ENCODE data around the gene RGPD8. TPM values are rescaled to one million over a fixed set of nuclear protein-coding genes. Genes with fewer than 3 reads are reported as not detected.
A peak's percentile ranks its signal among the peaks of the same experiment; 100 is the strongest.
"Not testable (repeated sequence)": the region's sequence is repeated elsewhere in the genome, so short reads cannot be mapped to it uniquely, and the experiment has no call there.

Gene RGPD8
- total and polyA plus RNA-seq, 7 experiments from 2014 or later: 3.6 to 50.6 (median 27.8) TPM

GRCh38 chr2:112432735-112433479 is 538 bp downstream of the RGPD8 start:
- not testable (repeated sequence) for ATAC-seq
- peak overlapping the region; percentile 20 for H3K4me3 ChIP-seq (ENCODE audit: low read length)

DNA sequence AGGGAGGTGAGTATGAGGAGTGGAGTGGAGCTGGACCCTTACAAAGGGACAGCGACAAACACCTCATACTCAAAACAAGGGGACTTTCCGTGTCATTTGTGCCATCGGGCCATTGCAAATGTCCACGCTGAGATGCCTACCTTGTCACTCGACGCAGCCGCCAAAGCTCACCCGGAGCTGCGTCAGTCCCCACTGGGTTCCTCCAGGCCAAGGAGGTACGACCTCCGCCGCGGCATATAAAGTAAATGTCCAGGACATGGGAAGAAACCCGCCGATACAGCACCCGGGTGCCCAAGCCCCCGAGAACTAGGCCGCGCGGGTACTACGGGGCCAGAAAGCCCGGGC is 1.1 kb downstream of the RGPD8 start:
- DNase-seq: peak in 1 of 9 donors; percentile 24
- peak overlapping the region in 8 of 9 donors; percentile 32 to 88 (median 72) for H3K27ac Mint-ChIP-seq
- POLR2A ChIA-PET: not testable (repeated sequence)

More at GRCh38 chr2:112432735-112433479, 538 bp downstream of the RGPD8 start:
- H3K36me3 ChIP-seq (ENCODE audit: control insufficient read depth in 2 of 3, insufficient read depth in 3 of 3, low read length in 3 of 3); H3K27me3 Mint-ChIP-seq; H3K36me3 Mint-ChIP-seq; H3K9me3 Mint-ChIP-seq; H3K27me3 ChIP-seq (ENCODE audit: control insufficient read depth in 2 of 2, insufficient read depth in 2 of 2, low read length in 2 of 2); H3K4me1 ChIP-seq (ENCODE audit: control insufficient read depth in 2 of 2, insufficient read depth in 2 of 2, low read length in 2 of 2); H3K9me3 ChIP-seq (ENCODE audit: control insufficient read depth in 2 of 3, low read length in 3 of 3): not testable (repeated sequence)
- POLR2A ChIA-PET: interaction anchor here (1.0 kb wide), 1 partner anchor 310 kb away, joined by 3 read pairs; no protein-coding TSS in a partner anchor
- H3K4me1 Mint-ChIP-seq: peaks cover 7 to 30% (median 22%) of the 10 kb centered on the region in 7 donors
- CTCF ChIA-PET: interaction anchor here (0.7 kb wide), 2 partner anchors 174 to 339 kb away, joined by 3 to 5 read pairs; no protein-coding TSS in a partner anchor
- peak in 6 of 9 donors; percentile 20 to 58 (median 46) for DNase-seq
- peak overlapping the region in 8 of 9 donors; percentile 6 to 88 (median 72) for H3K27ac Mint-ChIP-seq
- intact Hi-C loops (cut with micrococcal nuclease): loop anchor here in 1 of 2 donors (2.0 to 5.0 kb wide), 2 partner anchors 49 to 174 kb away; partner anchors contain the start of gene TTL
- peak overlapping the region; percentile 69 to 89 (median 83) for H3K4me3 Mint-ChIP-seq
- peak overlapping the region; percentile 69 for H3K27ac ChIP-seq (ENCODE audit: low read depth, low read length)

DNA sequence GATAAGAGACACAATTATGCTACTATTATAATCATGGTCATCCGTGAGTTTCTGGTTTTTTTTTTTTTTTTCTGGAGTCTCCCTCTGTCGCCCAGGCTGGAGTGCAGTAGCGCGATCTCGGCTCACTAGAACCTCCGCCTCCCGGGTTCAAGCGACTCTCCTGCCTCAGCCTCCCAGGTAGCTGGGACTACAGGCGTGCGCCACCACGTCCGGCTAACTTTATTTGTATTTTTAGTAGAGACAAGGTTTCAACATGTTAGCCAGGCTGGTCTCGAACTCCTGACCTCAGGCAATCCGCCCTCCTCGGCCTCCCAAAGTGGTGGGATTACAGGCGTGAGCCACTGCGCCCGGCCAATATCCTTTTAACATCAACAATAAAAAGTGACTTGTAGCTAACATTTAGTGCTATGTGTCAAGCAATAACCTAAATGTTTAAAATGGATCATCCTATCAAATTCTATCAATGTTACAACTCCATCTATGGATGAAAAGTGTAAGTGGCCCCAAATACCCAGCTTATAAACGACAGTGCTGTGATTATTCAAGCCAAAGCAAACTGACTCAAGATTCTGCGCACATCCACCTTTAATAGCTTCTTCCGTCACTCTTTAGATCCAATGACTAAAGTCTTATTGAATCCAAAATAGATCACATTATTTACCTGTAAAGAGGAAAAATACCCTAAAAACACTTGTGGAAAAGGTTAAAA is 1.7 kb downstream of the RGPD8 start:
- H3K36me3 Mint-ChIP-seq; H3K27ac ChIP-seq (ENCODE audit: low read depth, low read length); H3K4me3 ChIP-seq (ENCODE audit: low read length); H3K27me3 ChIP-seq (ENCODE audit: control insufficient read depth in 2 of 2, insufficient read depth in 2 of 2, low read length in 2 of 2); H3K9me3 ChIP-seq (ENCODE audit: control insufficient read depth in 2 of 3, low read length in 3 of 3); H3K27me3 Mint-ChIP-seq; ATAC-seq; H3K4me1 ChIP-seq (ENCODE audit: control insufficient read depth in 2 of 2, insufficient read depth in 2 of 2, low read length in 2 of 2); H3K36me3 ChIP-seq (ENCODE audit: control insufficient read depth in 2 of 3, insufficient read depth in 3 of 3, low read length in 3 of 3); H3K9me3 Mint-ChIP-seq: not testable (repeated sequence)
- peak overlapping the region in 8 of 9 donors; percentile 19 to 81 (median 66) for H3K27ac Mint-ChIP-seq
- peak in 1 of 9 donors; percentile 8 for DNase-seq
- peak overlapping the region; percentile 69 to 89 (median 83) for H3K4me3 Mint-ChIP-seq
- POLR2A ChIA-PET: interaction anchor here (1.0 kb wide), 1 partner anchor 177 kb away, joined by 3 read pairs; the partner anchor contains the start of gene ZC3H8
- CTCF ChIA-PET: interaction anchor here (0.6 kb wide), 1 partner anchor 106 kb away, joined by 3 read pairs; no protein-coding TSS in a partner anchor
- H3K4me1 Mint-ChIP-seq: peaks cover 7 to 30% (median 22%) of the 10 kb centered on the region in 7 donors
- intact Hi-C loops (cut with micrococcal nuclease): loop anchor here in 1 of 2 donors (2.0 to 5.0 kb wide), 2 partner anchors 51 to 173 kb away; partner anchors contain the start of gene TTL

More for the DNA sequence above, 1.1 kb downstream of the RGPD8 start:
- H3K9me3 ChIP-seq (ENCODE audit: control insufficient read depth in 2 of 3, low read length in 3 of 3); H3K4me1 ChIP-seq (ENCODE audit: control insufficient read depth in 2 of 2, insufficient read depth in 2 of 2, low read length in 2 of 2); H3K36me3 ChIP-seq (ENCODE audit: control insufficient read depth in 2 of 3, insufficient read depth in 3 of 3, low read length in 3 of 3); H3K27me3 ChIP-seq (ENCODE audit: control insufficient read depth in 2 of 2, insufficient read depth in 2 of 2, low read length in 2 of 2); H3K9me3 Mint-ChIP-seq; H3K27me3 Mint-ChIP-seq; H3K36me3 Mint-ChIP-seq; ATAC-seq; H3K4me3 ChIP-seq (ENCODE audit: low read length): not testable (repeated sequence)
- peaks cover 7 to 30% (median 22%) of the 10 kb centered on the region in 7 donors for H3K4me1 Mint-ChIP-seq
- peak overlapping the region; percentile 69 to 89 (median 83) for H3K4me3 Mint-ChIP-seq
- intact Hi-C loops (cut with micrococcal nuclease): loop anchor here in 1 of 2 donors (2.0 to 5.0 kb wide), 2 partner anchors 50 to 174 kb away; partner anchors contain the start of gene TTL
- CTCF ChIA-PET: interaction anchor here (0.6 kb wide), 1 partner anchor 107 kb away, joined by 3 read pairs; no protein-coding TSS in a partner anchor
- peak overlapping the region; percentile 69 for H3K27ac ChIP-seq (ENCODE audit: low read depth, low read length)

DNA sequence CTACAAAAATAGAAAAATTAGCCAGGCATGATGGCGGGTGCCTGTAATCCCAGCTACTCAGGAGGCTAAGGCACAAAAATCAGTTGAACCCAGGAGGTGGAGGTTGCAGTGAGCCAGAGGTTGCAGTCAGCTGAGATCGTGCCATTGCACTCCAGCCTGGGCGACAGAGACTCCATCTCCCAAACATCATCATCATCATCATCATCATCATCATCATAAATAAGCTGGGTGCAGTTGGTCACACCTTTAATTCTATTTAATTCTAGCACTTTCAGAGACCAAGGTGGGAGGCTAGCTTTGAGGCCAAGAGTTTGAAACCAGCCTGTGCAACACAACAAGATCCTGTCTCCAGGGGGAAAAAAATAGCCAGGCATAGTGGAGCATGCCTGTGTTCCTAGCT is 8.9 kb downstream of the RGPD8 start:
- H3K27ac Mint-ChIP-seq; H3K4me1 ChIP-seq (ENCODE audit: control insufficient read depth in 2 of 2, insufficient read depth in 2 of 2, low read length in 2 of 2); H3K27me3 ChIP-seq (ENCODE audit: control insufficient read depth in 2 of 2, insufficient read depth in 2 of 2, low read length in 2 of 2); H3K36me3 Mint-ChIP-seq; intact Hi-C loops (cut with micrococcal nuclease); H3K9me3 ChIP-seq (ENCODE audit: control insufficient read depth in 2 of 3, low read length in 3 of 3); CTCF ChIA-PET; H3K4me3 Mint-ChIP-seq; H3K9me3 Mint-ChIP-seq; ATAC-seq; H3K4me3 ChIP-seq (ENCODE audit: low read length); H3K4me1 Mint-ChIP-seq; H3K36me3 ChIP-seq (ENCODE audit: control insufficient read depth in 2 of 3, insufficient read depth in 3 of 3, low read length in 3 of 3); POLR2A ChIA-PET; H3K27ac ChIP-seq (ENCODE audit: low read depth, low read length); DNase-seq; H3K27me3 Mint-ChIP-seq: not testable (repeated sequence)

DNA sequence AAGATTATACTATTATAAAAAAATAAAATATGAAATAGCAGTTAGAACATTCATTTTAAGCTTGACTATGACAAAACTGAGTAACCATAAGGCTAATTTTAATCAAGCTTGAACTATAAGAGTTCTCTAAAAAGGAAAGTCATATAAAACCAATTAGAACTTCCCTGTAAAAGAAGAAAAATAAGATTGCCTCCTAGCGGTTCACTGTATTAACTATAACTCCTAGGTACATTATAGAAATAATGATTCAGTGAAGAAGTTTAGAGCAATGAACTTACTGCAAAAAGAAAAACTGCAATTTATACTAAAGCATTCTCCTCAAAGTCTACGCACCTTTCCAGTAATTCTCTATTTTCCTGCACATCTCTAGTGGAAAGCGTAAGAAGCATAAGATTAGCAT is 16.6 kb downstream of the RGPD8 start:
- H3K27ac ChIP-seq (ENCODE audit: low read depth, low read length); ATAC-seq; H3K4me3 Mint-ChIP-seq; H3K9me3 Mint-ChIP-seq; H3K4me3 ChIP-seq (ENCODE audit: low read length); intact Hi-C loops (cut with micrococcal nuclease); H3K27me3 Mint-ChIP-seq; H3K4me1 ChIP-seq (ENCODE audit: control insufficient read depth in 2 of 2, insufficient read depth in 2 of 2, low read length in 2 of 2); CTCF ChIA-PET; H3K9me3 ChIP-seq (ENCODE audit: control insufficient read depth in 2 of 3, low read length in 3 of 3); DNase-seq; POLR2A ChIA-PET; H3K27ac Mint-ChIP-seq; H3K36me3 Mint-ChIP-seq; H3K27me3 ChIP-seq (ENCODE audit: control insufficient read depth in 2 of 2, insufficient read depth in 2 of 2, low read length in 2 of 2); H3K4me1 Mint-ChIP-seq; H3K36me3 ChIP-seq (ENCODE audit: control insufficient read depth in 2 of 3, insufficient read depth in 3 of 3, low read length in 3 of 3): not testable (repeated sequence)

DNA sequence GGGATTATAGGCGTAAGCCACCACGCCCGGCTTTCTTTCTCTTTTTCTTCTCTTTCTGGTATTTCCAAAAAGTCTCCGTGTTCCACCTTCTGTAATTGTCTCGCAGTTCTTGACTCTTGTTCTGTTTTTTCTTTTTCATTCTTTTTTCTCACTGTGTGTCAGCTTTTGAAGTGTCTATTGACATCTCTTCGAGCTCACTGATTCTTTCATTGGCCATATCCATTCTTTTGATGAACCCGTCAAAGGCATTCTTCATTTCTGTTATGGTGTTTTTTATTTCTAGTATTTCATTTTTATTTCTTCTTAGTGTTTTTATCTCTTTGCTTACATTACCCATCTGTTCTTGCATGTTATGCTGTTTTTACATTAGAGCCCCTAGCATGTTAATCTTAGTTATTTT is 73.4 kb downstream of the RGPD8 start:
- H3K4me1 ChIP-seq (ENCODE audit: control insufficient read depth in 2 of 2, insufficient read depth in 2 of 2, low read length in 2 of 2); H3K4me3 Mint-ChIP-seq; H3K36me3 Mint-ChIP-seq; H3K27ac ChIP-seq (ENCODE audit: low read depth, low read length); DNase-seq; H3K27me3 ChIP-seq (ENCODE audit: control insufficient read depth in 2 of 2, insufficient read depth in 2 of 2, low read length in 2 of 2); H3K4me3 ChIP-seq (ENCODE audit: low read length); CTCF ChIA-PET; H3K27me3 Mint-ChIP-seq; ATAC-seq; intact Hi-C loops (cut with micrococcal nuclease); H3K27ac Mint-ChIP-seq; H3K36me3 ChIP-seq (ENCODE audit: control insufficient read depth in 2 of 3, insufficient read depth in 3 of 3, low read length in 3 of 3); H3K4me1 Mint-ChIP-seq; POLR2A ChIA-PET; H3K9me3 ChIP-seq (ENCODE audit: control insufficient read depth in 2 of 3, low read length in 3 of 3): not testable (repeated sequence)
- peaks cover 4 to 24% (median 9%) of the 10 kb centered on the region in 11 donors for H3K9me3 Mint-ChIP-seq
